T-helper 2 cell treated with Interferon-gamma antibody and Interleukin-4, amounts not matched to agents 100 ng/mL and 5 ng/mL, for 36 hours (primary cell): ENCODE results near the gene INHBB. TPM values are rescaled to one million over a fixed set of nuclear protein-coding genes. Genes with fewer than 3 reads are reported as not detected.
"Not testable (repeated sequence)": the region's sequence is repeated elsewhere in the genome, so short reads cannot be mapped to it uniquely, and the experiment has no call there.

ENCODE experiments used
- intact Hi-C: fragments of 100-400 bp; cut with micrococcal nuclease; formaldehyde crosslinking; loops from one replicate; pipeline ENCODE4 v1.15.1; 2023
- total RNA-seq: library from RNA; stranded (reverse); gene quantifications from 2 replicates; pipeline ENCODE4 v1.2.3, GENCODE V29; 2022

Gene INHBB
- total RNA-seq, 1 donor from 2014 or later, result not detected

- intact Hi-C loops, result loop anchor here (10.0 kb wide), 1 partner anchor 301 kb away; the partner anchor contains the start of gene EPB41L5
Observed at GRCh38 chr2:120315367-120316033, 30.4 kb upstream of the INHBB start.

- intact Hi-C loops, result loop anchor here (10.0 kb wide), 1 partner anchor 301 kb away; the partner anchor contains the start of gene EPB41L5
Observed at GRCh38 chr2:120316071-120316470, 29.9 kb upstream of the INHBB start.

GRCh38 chr2:120316528-120317179 lies 29.3 kb upstream of the INHBB start:
- intact Hi-C loops, result loop anchor here (10.0 kb wide), 1 partner anchor 302 kb away; the partner anchor contains the start of gene EPB41L5

- intact Hi-C loops, result loop anchor here (10.0 kb wide), 1 partner anchor 302 kb away; the partner anchor contains the start of gene EPB41L5
Observed at GRCh38 chr2:120317180-120317533, 28.8 kb upstream of the INHBB start.

- intact Hi-C loops, result loop anchor here (10.0 kb wide), 1 partner anchor 303 kb away; the partner anchor contains the start of gene EPB41L5
Observed at GRCh38 chr2:120317916-120318315, 28.0 kb upstream of the INHBB start.

GRCh38 chr2:120318626-120319025 lies 27.3 kb upstream of the INHBB start:
- intact Hi-C loops, result loop anchor here (10.0 kb wide), 1 partner anchor 304 kb away; the partner anchor contains the start of gene EPB41L5

GRCh38 chr2:120319123-120319522 lies 26.8 kb upstream of the INHBB start:
- intact Hi-C loops, result loop anchor here (10.0 kb wide), 1 partner anchor 304 kb away; the partner anchor contains the start of gene EPB41L5

GRCh38 chr2:120319686-120320317 lies 26.1 kb upstream of the INHBB start:
- intact Hi-C loops, result loop anchor here (10.0 kb wide), 1 partner anchor 305 kb away; the partner anchor contains the start of gene EPB41L5

GRCh38 chr2:120320318-120320851 lies 25.6 kb upstream of the INHBB start:
- intact Hi-C loops, result no loop called here

GRCh38 chr2:120320887-120321556 lies 24.9 kb upstream of the INHBB start:
- intact Hi-C loops, result not testable (repeated sequence)

GRCh38 chr2:120321721-120322284 lies 24.1 kb upstream of the INHBB start:
- intact Hi-C loops, result no loop called here

- intact Hi-C loops, result no loop called here
Observed at GRCh38 chr2:120322329-120322728, 23.6 kb upstream of the INHBB start.

GRCh38 chr2:120323214-120323613 lies 22.7 kb upstream of the INHBB start:
- intact Hi-C loops, result no loop called here

- intact Hi-C loops, result no loop called here
Observed at GRCh38 chr2:120323807-120324399, 22.0 kb upstream of the INHBB start.

GRCh38 chr2:120324933-120325332 lies 21.0 kb upstream of the INHBB start:
- intact Hi-C loops, result no loop called here

GRCh38 chr2:120326066-120326465 lies 19.9 kb upstream of the INHBB start:
- intact Hi-C loops, result no loop called here

GRCh38 chr2:120330946-120331822 lies 14.8 kb upstream of the INHBB start:
- intact Hi-C loops, result no loop called here

GRCh38 chr2:120331903-120332302 lies 14.0 kb upstream of the INHBB start:
- intact Hi-C loops, result no loop called here

- intact Hi-C loops, result no loop called here
Observed at GRCh38 chr2:120332384-120332783, 13.6 kb upstream of the INHBB start.
